ENCODE measurements around the gene SLC5A3.

DNA sequence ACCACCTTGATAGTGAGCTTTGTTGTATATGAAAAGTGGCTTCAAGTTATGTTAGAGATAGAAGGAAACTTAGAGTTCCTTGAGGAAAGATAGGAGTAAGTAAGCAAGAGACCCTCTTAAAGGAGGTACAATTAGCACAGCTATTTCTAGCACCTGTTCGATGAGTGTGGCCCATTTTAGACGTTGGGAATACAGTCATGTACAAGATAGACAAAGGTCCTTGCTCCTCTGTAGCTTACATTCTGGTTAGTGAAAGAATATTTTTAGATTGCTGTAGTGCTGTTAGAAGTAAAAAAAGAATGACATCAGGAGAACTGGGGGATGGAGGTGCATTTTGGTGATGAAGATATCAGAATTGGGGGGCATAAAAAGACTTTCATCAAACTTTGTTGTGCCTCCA, 47.5 kb downstream of the SLC5A3 start:
- TF ChIP-seq, protein P1, sequence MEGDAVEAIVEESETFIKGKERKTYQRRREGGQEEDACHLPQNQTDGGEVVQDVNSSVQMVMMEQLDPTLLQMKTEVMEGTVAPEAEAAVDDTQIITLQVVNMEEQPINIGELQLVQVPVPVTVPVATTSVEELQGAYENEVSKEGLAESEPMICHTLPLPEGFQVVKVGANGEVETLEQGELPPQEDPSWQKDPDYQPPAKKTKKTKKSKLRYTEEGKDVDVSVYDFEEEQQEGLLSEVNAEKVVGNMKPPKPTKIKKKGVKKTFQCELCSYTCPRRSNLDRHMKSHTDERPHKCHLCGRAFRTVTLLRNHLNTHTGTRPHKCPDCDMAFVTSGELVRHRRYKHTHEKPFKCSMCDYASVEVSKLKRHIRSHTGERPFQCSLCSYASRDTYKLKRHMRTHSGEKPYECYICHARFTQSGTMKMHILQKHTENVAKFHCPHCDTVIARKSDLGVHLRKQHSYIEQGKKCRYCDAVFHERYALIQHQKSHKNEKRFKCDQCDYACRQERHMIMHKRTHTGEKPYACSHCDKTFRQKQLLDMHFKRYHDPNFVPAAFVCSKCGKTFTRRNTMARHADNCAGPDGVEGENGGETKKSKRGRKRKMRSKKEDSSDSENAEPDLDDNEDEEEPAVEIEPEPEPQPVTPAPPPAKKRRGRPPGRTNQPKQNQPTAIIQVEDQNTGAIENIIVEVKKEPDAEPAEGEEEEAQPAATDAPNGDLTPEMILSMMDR (conservative IDR thresholded peaks at IDR 0.05; ENCODE audit: low read length) = no peak
- TF ChIP-seq EZH2phosphoT487 (IDR thresholded peaks at IDR 0.05; ENCODE audit: borderline replicate concordance, low read depth, low read length) = no peak

Measured in OCI-LY7 (cell line).